ES-I3 (cell line): ENCODE data around the gene BARD1.
"Not testable (repeated sequence)": the region's sequence is repeated elsewhere in the genome, so short reads cannot be mapped to it uniquely, and the experiment has no call there.

Source experiments
- H3K36me3 ChIP-seq: 2 replicates; pipeline ENCODE4 v1.6.1; 2013; ENCODE audit warnings: mild to moderate bottlenecking, low read length, control low read depth, moderate library complexity; ENCODE audit not compliant: insufficient read depth
- H3K4me1 ChIP-seq: 2 replicates; pipeline ENCODE4 v1.6.1; 2013; ENCODE audit warnings: mild to moderate bottlenecking, control low read depth, low read length; ENCODE audit not compliant: insufficient read depth
- H3K9ac ChIP-seq: 2 replicates; pipeline ENCODE4 v1.6.1; 2013; ENCODE audit warnings: low read depth, mild to moderate bottlenecking, low read length, moderate library complexity
- H3K9me3 ChIP-seq: 2 replicates; pipeline ENCODE4 v1.6.1; 2013; ENCODE audit warnings: mild to moderate bottlenecking, low read length, moderate library complexity; ENCODE audit not compliant: control insufficient read depth, insufficient read depth

The BARD1 gene

GRCh38 chr2:214800180-214800579, 9.3 kb downstream of the BARD1 start:
- H3K4me1 ChIP-seq, result peaks cover 10% of the 10 kb centered on the region; the same call in 1 of the 2 replicates
- no peak overlapping the region for H3K9ac ChIP-seq
- peaks cover 4% of the 10 kb centered on the region; the same call in 1 of the 2 replicates for H3K36me3 ChIP-seq
- no peaks in the 10 kb centered on the region for H3K9me3 ChIP-seq

GRCh38 chr2:214796911-214797310, 12.6 kb downstream of the BARD1 start:
- no peaks in the 10 kb centered on the region for H3K9me3 ChIP-seq
- no peak overlapping the region for H3K9ac ChIP-seq
- peaks cover 9% of the 10 kb centered on the region; the same call in 1 of the 2 replicates for H3K36me3 ChIP-seq
- peaks cover 4% of the 10 kb centered on the region; the same call in 1 of the 2 replicates for H3K4me1 ChIP-seq

GRCh38 chr2:214783181-214783580, 26.3 kb downstream of the BARD1 start:
- not testable (repeated sequence) for H3K4me1 ChIP-seq, H3K36me3 ChIP-seq, H3K9me3 ChIP-seq, H3K9ac ChIP-seq

- no peaks in the 10 kb centered on the region for H3K9me3 ChIP-seq
- no peaks in the 10 kb centered on the region for H3K4me1 ChIP-seq
- peaks cover 10% of the 10 kb centered on the region for H3K36me3 ChIP-seq
- H3K9ac ChIP-seq, result no peak overlapping the region
Observed at GRCh38 chr2:214782671-214783070, 26.8 kb downstream of the BARD1 start.

- H3K4me1 ChIP-seq, result no peaks in the 10 kb centered on the region
- no peaks in the 10 kb centered on the region for H3K9me3 ChIP-seq
- H3K36me3 ChIP-seq, result peaks cover 14% of the 10 kb centered on the region
- no peak overlapping the region for H3K9ac ChIP-seq
Observed at GRCh38 chr2:214781226-214781625, 28.3 kb downstream of the BARD1 start.

- Histone ChIP-seq H3K36me3 (peaks cover 19% of the 10 kb centered on the region), H3K4me1 (no peaks in the 10 kb centered on the region), H3K9me3 (0 out of 2 replicates have a peak, but pooled peaks cover 3% of the 10 kb centered on the region), H3K9ac (no peak overlapping the region)
Observed at GRCh38 chr2:214775971-214776370, 33.5 kb downstream of the BARD1 start.

GRCh38 chr2:214774108-214774507, 35.4 kb downstream of the BARD1 start:
- H3K36me3 ChIP-seq, result peaks cover 9% of the 10 kb centered on the region
- no peaks in the 10 kb centered on the region for H3K4me1 ChIP-seq
- H3K9me3 ChIP-seq, result 0 out of 2 replicates have a peak, but pooled peaks cover 3% of the 10 kb centered on the region
- no peak overlapping the region for H3K9ac ChIP-seq

GRCh38 chr2:214772443-214773015, 37.0 kb downstream of the BARD1 start:
- Histone ChIP-seq H3K36me3 (peaks cover 14% of the 10 kb centered on the region), H3K9ac (no peak overlapping the region), H3K4me1 (no peaks in the 10 kb centered on the region), H3K9me3 (0 out of 2 replicates have a peak, but pooled peaks cover 3% of the 10 kb centered on the region)

GRCh38 chr2:214765180-214765579, 44.3 kb downstream of the BARD1 start:
- peaks cover 16% of the 10 kb centered on the region for H3K36me3 ChIP-seq
- H3K9ac ChIP-seq, result no peak overlapping the region

GRCh38 chr2:214753455-214753854, 56.0 kb downstream of the BARD1 start:
- Histone ChIP-seq H3K9me3 (no peaks in the 10 kb centered on the region), H3K4me1 (no peaks in the 10 kb centered on the region), H3K36me3 (peaks cover 14% of the 10 kb centered on the region), H3K9ac (no peak overlapping the region)

More at GRCh38 chr2:214765180-214765579, 44.3 kb downstream of the BARD1 start:
- Histone ChIP-seq H3K9me3 (no peaks in the 10 kb centered on the region), H3K4me1 (no peaks in the 10 kb centered on the region)

GRCh38 chr2:214750529-214750928, 59.0 kb downstream of the BARD1 start:
- no peaks in the 10 kb centered on the region for H3K9me3 ChIP-seq
- no peaks in the 10 kb centered on the region for H3K4me1 ChIP-seq
- H3K36me3 ChIP-seq, result peaks cover 10% of the 10 kb centered on the region
- no peak overlapping the region for H3K9ac ChIP-seq

- Histone ChIP-seq H3K36me3 (peaks cover 8% of the 10 kb centered on the region; the same call in 1 of the 2 replicates), H3K9ac (no peak overlapping the region), H3K4me1 (no peaks in the 10 kb centered on the region), H3K9me3 (no peaks in the 10 kb centered on the region)
Observed at GRCh38 chr2:214747992-214748391, 61.5 kb downstream of the BARD1 start.

GRCh38 chr2:214742119-214742518, 67.4 kb downstream of the BARD1 start:
- Histone ChIP-seq H3K4me1 (no peaks in the 10 kb centered on the region), H3K36me3 (no peaks in the 10 kb centered on the region), H3K9ac (no peak overlapping the region), H3K9me3 (no peaks in the 10 kb centered on the region)

- Histone ChIP-seq H3K36me3 (no peaks in the 10 kb centered on the region; the same call in 1 of the 2 replicates), H3K9ac (no peak overlapping the region), H3K4me1 (no peaks in the 10 kb centered on the region), H3K9me3 (no peaks in the 10 kb centered on the region)
Observed at GRCh38 chr2:214740867-214741395, 68.6 kb downstream of the BARD1 start.

GRCh38 chr2:214737188-214737587, 72.3 kb downstream of the BARD1 start:
- Histone ChIP-seq H3K9ac (no peak overlapping the region), H3K4me1 (no peaks in the 10 kb centered on the region), H3K9me3 (no peaks in the 10 kb centered on the region), H3K36me3 (no peaks in the 10 kb centered on the region; the same call in 1 of the 2 replicates)
